ENCODE results near the gene RAB23.

RAB23 gene

DNA sequence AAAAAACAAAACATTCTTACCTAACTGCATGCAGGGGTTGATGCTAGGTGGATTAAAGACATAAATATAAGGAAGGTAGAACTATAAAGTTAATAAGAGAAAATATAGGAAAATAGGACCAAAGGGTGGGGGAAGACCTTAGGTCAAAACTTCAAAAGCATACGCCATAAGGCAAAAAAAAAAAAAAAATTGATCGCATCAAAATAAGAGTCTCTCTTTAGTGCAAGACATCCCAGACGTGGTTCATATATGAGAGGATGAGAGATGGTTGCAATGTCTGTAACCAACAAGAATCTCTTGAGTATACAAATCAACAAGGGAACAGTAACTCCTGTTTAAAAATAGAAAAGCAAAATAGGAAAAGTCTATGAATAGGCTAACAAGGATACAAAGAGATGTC lies 41.5 kb downstream of the RAB23 start:
- no peak for DNase-seq (ENCODE audit: low read depth)

DNA sequence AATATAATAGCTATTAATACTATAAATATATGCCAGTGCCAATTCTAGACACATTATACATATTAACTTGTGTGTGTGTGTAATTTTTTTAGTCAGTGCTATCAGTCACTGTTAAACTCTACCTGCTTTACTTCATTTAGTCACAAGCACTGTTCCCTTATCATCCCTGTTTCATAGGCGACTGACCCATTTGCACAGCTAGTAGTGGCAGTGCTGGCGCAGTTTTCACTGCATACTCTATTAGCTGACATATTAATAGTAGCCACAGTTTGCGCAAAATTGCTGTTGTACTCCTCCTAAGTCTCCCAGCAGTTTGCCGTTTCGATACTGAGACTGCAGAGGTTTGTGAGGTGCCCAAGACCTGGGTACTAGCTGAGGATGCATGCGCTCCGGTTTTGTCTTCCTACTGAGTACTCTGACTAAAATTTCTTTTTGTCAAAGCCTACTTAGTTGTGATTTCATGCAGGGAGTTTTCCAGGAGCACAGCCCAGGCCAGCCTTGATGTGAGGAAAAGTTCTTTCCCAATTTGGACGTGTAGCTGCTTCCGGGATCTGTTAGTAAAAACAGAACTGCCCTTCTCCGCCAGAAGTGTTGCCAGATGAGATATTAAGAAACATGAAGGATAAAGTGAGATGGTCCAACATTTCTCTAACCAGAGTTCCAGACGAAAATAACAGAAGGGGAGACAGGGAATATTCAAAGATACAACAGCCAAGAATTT lies 44.4 kb downstream of the RAB23 start:
- no peak for DNase-seq (ENCODE audit: low read depth)

DNA sequence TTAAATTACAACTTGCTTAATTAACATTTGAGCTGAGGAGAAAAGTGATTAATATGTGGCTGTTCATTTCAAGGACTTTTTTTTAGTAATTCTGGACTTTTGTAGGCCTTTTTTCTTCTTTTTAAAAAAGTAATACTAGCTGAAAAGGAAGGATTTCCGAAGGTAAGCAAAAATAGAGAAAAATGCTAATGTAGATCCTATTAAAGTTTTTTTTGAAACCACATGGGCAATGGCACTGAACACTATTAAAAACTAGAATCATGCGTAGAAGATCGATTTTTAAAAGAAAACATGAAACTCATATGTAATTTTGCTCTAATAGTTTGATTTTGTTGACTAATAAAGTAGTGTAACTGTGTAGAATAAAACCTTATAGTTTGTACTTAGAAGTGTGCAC lies 47.6 kb downstream of the RAB23 start:
- no peak for DNase-seq (ENCODE audit: low read depth)

DNA sequence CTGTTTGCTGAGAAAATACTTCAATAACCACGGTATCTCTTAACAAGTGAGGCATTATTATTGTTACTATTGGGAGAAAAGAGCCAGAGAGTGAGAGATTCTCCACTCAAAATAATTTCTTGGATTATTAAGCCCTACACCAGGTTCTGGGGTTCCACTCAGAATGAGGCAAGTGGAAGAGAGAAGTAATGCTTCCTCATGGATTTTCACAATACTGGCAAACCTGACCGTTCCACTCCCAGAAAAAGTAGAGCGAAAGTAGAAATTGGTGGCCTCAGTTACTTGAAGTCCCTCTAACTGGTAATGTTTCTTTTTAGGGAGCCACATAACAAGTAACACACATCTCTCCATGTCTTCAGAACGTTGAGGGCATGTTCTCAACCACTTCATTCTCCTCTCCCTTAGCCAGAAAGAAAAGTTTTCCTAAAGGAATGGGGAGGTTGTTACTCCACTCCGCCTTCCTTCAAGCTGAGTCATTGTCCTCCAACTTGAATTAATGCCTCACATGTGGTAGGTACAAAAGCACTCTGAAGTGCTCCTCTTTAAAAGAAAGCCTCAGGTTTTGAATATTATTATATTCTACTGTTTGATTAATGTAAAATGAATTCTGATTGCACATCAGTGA lies 48.1 kb downstream of the RAB23 start:
- DNase-seq (ENCODE audit: low read depth): no peak

DNA sequence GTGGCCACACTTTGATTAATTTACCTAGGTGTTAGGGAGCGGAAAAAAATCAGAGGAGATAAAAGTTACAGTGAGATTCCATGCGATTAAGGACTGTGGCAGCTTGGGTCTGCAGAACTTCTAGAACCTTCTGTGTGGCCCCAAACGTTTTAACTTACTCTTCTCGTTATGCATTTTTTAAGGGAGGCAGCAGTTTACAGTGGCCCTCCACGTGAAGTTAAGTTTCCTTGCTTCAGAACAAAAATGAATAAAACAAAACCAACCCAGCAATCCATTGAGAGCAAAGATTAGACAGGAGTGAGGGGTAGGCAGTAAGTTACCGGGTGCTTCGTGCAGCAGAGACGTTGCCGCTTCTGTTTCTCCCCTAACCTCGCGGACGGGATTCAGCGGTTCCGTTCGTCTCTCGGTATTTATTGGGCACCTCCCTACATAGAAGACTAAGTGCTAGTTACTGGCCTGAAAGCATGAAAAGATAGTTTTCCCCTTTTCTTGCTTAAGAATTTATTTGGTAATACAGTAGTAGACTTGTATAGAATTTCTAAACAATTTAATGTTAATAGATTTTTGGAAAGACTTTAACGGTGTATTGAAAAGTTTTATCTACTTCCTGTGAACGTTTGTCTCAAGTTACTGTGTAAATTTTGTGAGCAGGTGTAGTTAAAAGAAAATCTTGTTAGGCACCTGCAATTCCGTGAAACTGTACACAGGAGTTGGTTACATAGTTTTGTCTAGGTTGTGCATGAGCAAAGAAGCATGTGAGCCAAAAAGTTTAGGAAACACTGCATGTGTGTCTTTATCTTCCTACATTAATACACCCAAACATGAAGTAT lies 48.8 kb downstream of the RAB23 start:
- peak; percentile 14 for DNase-seq (ENCODE audit: low read depth)

DNA sequence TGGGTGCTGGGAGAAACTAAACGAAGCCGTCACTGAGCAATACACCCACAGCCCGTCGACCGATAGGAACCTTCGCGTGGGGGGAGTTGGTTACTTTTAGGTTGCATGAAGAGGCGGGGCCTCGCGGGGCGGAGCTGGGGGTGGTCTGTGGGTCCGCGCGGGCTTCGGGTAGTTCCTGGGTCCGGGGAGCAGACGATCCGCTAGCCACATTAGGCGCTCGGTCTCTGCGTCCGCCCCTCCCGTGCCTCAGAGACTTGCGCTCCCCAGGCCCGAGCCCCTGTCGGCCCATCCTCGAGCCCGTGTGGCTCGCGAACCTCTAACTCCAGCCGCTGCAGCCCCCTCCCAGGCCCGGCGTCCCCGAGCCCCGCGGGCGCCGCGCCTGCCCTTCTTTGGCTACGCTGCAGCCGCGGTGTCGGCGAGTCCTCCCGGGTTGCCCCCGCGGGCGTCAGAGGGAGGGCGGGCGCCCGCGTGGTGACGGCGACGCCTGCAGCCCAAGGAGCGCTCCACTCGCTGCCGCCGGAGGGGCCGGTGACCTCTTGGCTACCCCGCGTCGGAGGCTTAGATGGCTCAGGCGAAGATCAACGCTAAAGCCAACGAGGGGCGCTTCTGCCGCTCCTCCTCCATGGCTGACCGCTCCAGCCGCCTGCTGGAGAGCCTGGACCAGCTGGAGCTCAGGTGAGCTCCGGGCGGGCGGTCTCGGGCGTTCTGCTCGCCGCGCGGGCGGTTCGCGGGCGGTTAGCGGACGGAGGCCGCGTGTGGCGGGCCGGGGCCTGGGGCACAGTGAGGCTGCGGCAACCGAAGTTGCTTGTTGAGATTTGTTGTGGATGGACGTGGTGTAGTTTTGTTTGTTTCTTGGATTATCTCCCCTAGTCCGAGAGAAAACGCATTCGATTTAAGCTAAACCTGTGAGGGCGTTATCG lies 49.7 kb downstream of the RAB23 start, which contains the start of gene BAG2:
Gene BAG2 (plus strand): TSS at position 191 of the 920 bp plus-strand sequence. CDS start 372 bp downstream, at position 563.
- DNase-seq (ENCODE audit: low read depth): peak; percentile 85

DNA sequence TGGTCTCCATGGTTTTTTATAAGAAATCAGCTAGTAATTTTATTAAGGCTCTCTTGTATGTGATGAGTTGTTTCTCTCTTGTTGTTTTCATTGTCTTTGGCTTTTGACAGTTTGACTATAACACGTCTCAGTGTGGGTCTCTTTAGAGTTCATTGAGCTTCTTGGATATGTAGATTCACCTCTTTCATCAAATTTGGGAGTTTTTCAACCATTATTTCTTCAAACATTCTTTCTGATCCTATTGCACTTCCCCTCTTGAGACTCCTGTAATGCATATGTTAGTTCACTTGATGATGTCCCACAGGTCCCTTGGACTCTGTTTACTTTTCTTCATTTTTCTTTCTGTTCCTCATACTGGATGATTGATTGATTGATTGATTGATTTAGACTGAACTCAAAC lies 57.0 kb downstream of the RAB23 start:
- no peak for DNase-seq (ENCODE audit: low read depth)

DNA sequence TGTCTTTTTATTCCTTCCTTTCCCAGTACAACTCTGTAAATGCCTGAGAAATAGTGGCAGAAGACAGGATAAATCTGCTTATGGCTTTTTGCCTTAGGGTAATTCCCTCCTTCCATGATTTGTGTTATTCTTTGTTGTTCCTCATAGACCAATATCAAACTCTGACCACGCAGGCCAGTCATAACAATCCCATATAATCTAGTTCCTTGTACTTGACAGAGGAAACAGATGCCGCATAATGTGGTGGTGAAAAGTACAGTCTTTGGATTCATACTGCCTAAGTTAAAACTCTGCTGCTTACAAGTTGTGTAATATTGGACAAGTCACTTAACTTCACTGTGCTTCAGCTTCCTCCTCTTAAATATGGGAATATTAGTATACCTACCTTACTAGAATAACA lies 58.2 kb downstream of the RAB23 start:
- no peak for DNase-seq (ENCODE audit: low read depth)

DNA sequence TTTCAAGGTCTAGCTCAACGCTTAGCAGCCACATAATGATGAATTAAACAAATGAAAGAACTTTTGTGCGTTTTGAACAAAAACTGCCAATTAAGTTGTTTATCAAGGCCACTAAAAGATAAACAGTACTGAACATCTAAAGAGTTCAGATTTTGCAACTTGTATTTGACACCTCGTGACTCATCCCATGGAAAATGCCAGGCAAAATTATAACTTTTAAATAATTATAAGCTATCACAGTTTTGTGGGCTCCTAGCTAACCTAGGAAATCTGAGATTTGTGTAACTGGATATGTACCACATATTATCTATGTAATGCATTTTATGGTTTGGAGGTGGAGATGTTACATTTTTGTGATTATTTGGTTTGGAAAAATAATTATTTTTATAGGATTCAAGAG lies 59.6 kb downstream of the RAB23 start:
- no peak for DNase-seq (ENCODE audit: low read depth)

DNA sequence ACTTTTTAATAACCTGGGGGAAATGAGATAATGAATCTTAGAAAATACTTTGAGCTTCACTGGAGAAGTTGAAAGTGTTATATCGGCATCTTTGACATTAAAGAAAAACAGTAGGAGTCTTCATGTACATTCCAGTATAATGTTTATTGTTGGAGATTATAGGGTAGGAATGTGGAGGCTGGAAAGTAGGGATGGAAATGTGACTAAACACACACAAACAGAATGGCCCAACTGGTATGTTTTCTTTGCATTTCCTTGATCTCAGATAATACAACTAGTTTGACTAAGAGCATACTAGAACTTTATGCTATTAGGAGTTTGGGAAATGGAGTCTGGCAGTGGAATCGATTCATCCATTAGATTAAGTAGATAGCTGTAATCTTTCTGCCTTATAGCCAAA lies 60.1 kb downstream of the RAB23 start:
- DNase-seq (ENCODE audit: low read depth): no peak

DNA sequence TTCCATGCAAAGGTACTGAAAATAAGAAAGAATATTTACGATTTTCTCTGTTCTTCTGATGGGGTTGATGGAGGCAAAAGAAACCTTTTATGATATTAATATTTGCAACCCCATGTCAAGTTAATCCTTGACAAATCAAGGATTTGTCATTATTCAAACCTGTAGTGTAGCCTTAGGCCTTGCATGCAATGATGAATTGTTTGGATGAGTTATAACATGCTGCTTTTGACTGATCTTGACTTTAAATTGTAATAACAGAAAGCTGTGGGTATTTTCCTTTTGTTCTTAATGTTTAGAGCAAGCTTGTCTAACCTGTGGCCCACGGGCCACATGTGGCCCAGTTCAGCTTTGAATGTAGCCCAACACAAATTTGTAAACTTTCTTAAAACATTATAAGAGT lies 63.0 kb downstream of the RAB23 start:
- DNase-seq (ENCODE audit: low read depth): no peak

DNA sequence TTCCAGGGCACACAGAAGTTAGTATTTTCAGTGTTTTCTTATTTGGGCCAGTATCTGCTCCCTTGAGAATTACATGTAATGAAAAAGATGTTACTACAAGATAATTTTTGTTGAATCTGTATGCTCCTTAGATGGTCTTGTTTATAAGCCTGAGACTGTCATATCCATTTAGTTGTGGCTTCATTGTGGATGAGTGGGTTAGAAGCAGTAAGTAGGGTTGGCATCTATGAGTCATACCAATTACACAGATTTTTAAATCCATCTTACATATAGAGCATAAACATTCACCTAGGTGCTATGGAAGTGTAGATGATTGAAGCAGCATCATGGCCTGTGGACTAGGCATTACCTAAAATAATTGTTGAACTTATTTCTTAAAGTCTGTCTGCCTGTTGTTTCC lies 63.4 kb downstream of the RAB23 start:
- DNase-seq (ENCODE audit: low read depth): no peak

DNA sequence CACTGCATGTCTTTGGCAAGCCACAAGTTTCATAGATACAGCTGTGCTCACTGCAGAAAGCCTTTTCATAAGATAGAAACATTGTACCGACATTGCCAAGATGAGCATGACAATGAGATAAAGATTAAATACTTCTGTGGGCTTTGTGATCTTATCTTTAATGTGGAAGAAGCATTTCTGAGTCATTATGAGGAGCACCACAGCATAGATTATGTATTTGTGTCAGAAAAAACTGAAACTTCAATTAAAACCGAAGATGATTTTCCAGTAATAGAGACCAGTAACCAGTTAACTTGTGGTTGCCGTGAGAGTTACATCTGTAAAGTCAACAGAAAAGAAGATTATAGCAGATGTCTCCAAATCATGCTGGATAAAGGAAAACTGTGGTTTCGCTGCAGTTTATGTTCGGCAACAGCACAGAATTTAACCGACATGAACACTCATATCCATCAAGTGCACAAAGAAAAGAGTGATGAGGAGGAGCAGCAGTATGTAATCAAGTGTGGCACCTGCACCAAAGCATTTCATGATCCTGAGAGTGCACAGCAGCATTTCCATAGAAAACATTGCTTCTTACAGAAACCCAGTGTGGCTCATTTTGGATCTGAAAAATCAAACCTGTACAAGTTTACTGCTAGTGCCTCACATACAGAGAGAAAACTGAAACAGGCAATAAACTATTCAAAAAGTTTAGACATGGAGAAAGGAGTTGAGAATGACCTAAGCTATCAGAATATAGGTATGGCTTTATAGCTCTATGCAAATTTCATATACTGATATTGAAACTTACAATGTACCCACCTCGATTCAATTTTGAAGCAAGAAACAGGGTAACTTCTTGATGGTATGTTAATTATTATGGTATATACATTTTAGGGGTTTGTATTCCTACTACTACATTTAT lies 73.9 kb downstream of the RAB23 start:
- DNase-seq (ENCODE audit: low read depth): no peak

DNA sequence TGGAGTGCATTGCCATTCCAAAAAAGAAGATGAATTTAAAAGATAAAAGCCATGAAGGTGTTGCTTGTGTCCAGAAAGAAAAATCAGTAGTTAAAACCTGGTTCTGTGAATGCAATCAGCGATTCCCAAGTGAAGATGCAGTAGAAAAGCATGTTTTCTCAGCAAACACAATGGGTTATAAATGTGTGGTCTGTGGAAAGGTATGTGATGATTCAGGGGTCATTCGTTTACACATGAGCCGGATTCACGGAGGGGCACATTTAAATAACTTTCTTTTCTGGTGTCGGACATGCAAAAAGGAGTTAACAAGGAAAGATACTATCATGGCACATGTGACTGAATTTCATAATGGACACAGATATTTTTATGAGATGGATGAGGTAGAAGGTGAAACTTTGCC lies 74.7 kb downstream of the RAB23 start:
- DNase-seq (ENCODE audit: low read depth): no peak

DNA sequence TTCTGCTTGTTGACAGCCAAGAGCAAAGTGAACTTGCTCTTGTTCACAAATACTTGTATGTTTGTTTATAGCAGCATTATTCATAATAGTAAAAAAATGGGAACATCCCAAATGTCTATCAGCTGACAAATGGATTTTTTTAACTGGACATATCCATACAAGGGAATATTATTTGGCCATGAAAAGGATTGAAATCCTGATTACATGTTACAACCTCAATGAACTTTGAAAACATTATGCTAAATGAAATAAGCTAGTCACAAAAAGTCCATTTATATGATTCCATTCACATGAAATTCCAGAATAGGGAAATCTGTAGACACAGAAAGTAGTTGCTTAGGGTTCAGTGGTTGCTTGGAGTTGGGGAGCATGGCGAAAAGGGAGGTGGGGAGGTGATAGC lies 78.4 kb downstream of the RAB23 start:
- DNase-seq (ENCODE audit: low read depth): no peak

DNA sequence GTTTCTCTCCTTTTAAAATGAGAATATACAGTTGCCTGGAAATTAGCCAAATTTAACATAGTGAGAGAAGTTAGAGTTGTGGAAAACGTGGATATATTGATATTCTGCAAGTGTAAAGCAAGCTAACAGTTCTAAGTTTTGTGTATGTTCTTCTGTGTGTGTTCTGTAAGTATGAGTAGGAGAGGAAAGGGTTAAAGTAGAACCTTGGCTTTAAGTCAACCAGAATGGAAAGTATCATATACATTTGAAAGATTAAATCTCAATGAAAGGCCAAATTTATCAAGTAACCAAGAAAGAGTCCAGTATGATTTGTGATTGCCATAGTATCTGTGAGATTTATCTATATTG lies 80.0 kb downstream of the RAB23 start:
- DNase-seq (ENCODE audit: low read depth): no peak

DNA sequence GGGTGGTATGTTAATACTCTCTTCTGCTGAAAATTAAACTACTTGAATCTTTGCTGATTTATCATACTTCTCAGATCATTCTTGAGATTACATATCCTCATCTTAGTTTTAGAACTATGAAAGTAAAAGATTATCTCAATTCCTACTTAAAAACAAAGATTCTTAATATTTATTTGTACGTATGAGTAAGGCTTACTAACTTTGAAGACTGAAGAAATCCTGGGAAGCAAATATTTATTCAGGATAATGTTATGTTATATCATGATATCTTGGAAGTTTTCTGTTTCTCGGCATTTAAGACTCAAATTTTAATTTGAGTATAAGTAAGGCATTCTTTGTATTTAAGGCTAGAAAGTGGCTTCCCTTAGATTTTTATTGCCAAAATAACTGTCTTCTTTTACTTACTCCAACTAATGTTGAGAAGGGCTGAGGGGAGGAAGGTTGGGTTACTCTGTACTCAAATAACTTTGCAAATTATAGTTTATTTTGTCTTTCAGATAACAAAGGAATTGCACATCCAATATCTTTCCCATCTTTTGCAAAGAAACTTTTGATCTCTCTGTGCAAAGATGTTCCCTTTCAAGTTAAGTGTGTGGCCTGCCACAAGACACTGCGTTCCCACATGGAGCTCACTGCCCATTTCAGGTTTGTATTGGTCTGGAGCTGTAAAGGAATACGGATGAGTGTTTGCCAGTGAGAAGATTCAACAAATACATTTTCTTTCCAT lies 80.5 kb downstream of the RAB23 start:
- no peak for DNase-seq (ENCODE audit: low read depth)

DNA sequence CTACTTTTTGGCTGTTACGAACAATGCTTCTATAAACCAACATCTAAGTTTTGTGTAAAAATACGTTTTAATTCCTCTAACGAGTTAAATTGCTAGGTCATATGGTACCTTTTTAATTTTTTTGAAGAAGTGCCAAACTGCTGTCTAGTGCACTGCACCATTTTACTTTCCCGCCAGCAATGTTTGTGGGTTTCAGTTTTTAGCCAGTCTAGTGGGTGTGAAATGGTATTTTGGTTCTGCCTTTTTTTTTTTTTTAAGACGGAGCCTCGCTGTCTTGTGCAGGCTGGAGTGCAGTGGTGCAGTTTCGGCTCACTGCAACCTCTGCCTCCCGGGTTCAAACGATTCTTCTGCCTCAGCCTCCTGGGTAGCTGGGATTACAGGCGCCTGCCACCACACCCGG lies 84.1 kb downstream of the RAB23 start:
- no peak for DNase-seq (ENCODE audit: low read depth)

DNA sequence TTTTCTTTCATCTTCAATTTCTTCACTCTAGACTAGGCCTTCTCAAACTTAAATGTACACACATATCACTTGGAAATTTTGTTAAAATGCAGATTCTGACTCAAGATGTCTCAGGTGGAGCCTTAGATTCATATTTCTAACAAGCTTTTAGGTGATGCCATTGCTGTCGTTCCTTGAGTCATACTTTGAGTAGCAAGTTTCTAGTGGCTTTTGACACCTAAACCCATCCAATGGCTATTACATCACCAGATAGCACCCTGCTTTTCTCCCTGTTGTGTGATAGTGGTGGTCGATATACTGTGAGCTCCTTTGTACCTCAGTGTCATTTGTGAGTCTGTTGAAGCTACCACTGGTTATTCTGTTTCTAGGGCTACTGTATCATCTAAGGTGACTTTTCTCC lies 84.8 kb downstream of the RAB23 start:
- DNase-seq (ENCODE audit: low read depth): no peak
